H9 (cell line): ENCODE measurements around the gene BRD3OS. TPM values are rescaled to one million over a fixed set of nuclear protein-coding genes. Genes with fewer than 3 reads are reported as not detected.

Experiments used
- DNase-seq: peaks from one replicate; pipeline ENCODE4 v3.0.0-alpha.2; 2017
- H2AFZ ChIP-seq: one replicate; pipeline ENCODE4 v1.6.1; 2013; ENCODE audit warnings: mild to moderate bottlenecking, low read length, control low read depth, moderate library complexity
- H2AK5ac ChIP-seq: 2 replicates; pipeline ENCODE4 v1.6.1; 2013; ENCODE audit warnings: low read length, control low read depth, mixed read lengths; ENCODE audit not compliant: insufficient read length
- H2BK120ac ChIP-seq: one replicate; pipeline ENCODE4 v1.6.1; 2013; ENCODE audit warnings: low read depth, mild to moderate bottlenecking, low read length, control low read depth, inconsistent platforms; ENCODE audit not compliant: poor library complexity, severe bottlenecking
- H2BK12ac ChIP-seq: 2 replicates; pipeline ENCODE4 v1.6.1; 2013; ENCODE audit warnings: low read length, control low read depth, mixed read lengths, low read depth; ENCODE audit not compliant: insufficient read length
- H2BK15ac ChIP-seq: 2 replicates; pipeline ENCODE4 v1.6.1; 2013; ENCODE audit warnings: low read depth, low read length, control low read depth
- H2BK20ac ChIP-seq: one replicate; pipeline ENCODE4 v1.6.1; 2013; ENCODE audit warnings: low read depth, mild to moderate bottlenecking, low read length, control low read depth, inconsistent platforms; ENCODE audit not compliant: poor library complexity, severe bottlenecking
- H2BK5ac ChIP-seq: 2 replicates; pipeline ENCODE4 v1.6.1; 2013; ENCODE audit warnings: low read length, control low read depth, mixed read lengths; ENCODE audit not compliant: insufficient read length
- H3K14ac ChIP-seq: 2 replicates; pipeline ENCODE4 v1.6.1; 2013; ENCODE audit warnings: low read length, control low read depth; ENCODE audit not compliant: insufficient read depth
- H3K18ac ChIP-seq: 2 replicates; pipeline ENCODE4 v1.6.1; 2013; ENCODE audit warnings: low read depth, mild to moderate bottlenecking, mixed read lengths, low read length, control low read depth; ENCODE audit not compliant: insufficient read length
- H3K23ac ChIP-seq: 2 replicates; pipeline ENCODE4 v1.6.1; 2013; ENCODE audit warnings: low read length, control low read depth, mixed read lengths, low read depth; ENCODE audit not compliant: insufficient read length
- H3K23me2 ChIP-seq: 2 replicates; pipeline ENCODE4 v1.6.1; 2013; ENCODE audit warnings: low read depth, mild to moderate bottlenecking, mixed read lengths, low read length, control low read depth; ENCODE audit not compliant: insufficient read length, poor library complexity, severe bottlenecking
- H3K27ac ChIP-seq: 2 replicates; pipeline ENCODE4 v1.5.1; 2013; ENCODE audit warnings: low read length, control low read depth, mixed read lengths, low read depth; ENCODE audit not compliant: insufficient read length
- H3K27me3 ChIP-seq: 2 replicates; pipeline ENCODE4 v1.6.1; 2013; ENCODE audit warnings: low read length, control low read depth, inconsistent platforms; ENCODE audit not compliant: insufficient read depth
- H3K4ac ChIP-seq: 2 replicates; pipeline ENCODE4 v1.6.1; 2013; ENCODE audit warnings: low read depth, mild to moderate bottlenecking, control low read depth, inconsistent platforms, low read length, moderate library complexity
- H3K4me1 ChIP-seq: 2 replicates; pipeline ENCODE4 v1.6.1; 2013; ENCODE audit warnings: low read length, control low read depth, inconsistent platforms; ENCODE audit not compliant: insufficient read depth
- H3K4me2 ChIP-seq: 2 replicates; pipeline ENCODE4 v1.6.1; 2013; ENCODE audit warnings: low read length, control low read depth, mixed read lengths; ENCODE audit not compliant: insufficient read length, insufficient read depth
- H3K56ac ChIP-seq: 2 replicates; pipeline ENCODE4 v1.6.1; 2013; ENCODE audit warnings: low read depth, mild to moderate bottlenecking, mixed read lengths, low read length, control low read depth; ENCODE audit not compliant: insufficient read length
- H3K79me1 ChIP-seq: 2 replicates; pipeline ENCODE4 v1.6.1; 2013; ENCODE audit warnings: low read depth, mild to moderate bottlenecking, moderate library complexity, low read length, control low read depth, inconsistent platforms; ENCODE audit not compliant: insufficient read depth, poor library complexity, severe bottlenecking
- H3K79me2 ChIP-seq: 2 replicates; pipeline ENCODE4 v1.6.1; 2013; ENCODE audit warnings: low read length, control low read depth, inconsistent platforms; ENCODE audit not compliant: insufficient read depth
- H3K9ac ChIP-seq: 2 replicates; pipeline ENCODE4 v1.6.1; 2013; ENCODE audit warnings: low read length, control low read depth, mixed read lengths; ENCODE audit not compliant: insufficient read length; ENCODE audit errors: extremely low read depth
- H3K9me3 ChIP-seq: one replicate; pipeline ENCODE4 v1.6.1; 2013; ENCODE audit warnings: low read depth, low read length, inconsistent platforms; ENCODE audit not compliant: control insufficient read depth
- H3T11ph ChIP-seq: one replicate; pipeline ENCODE4 v1.6.1; 2013; ENCODE audit warnings: mild to moderate bottlenecking, low read length, control low read depth, inconsistent platforms
- H4K20me1 ChIP-seq: one replicate; pipeline ENCODE4 v1.6.1; 2013; ENCODE audit not compliant: control insufficient read depth, insufficient read length, insufficient read depth
- H4K5ac ChIP-seq: 2 replicates; pipeline ENCODE4 v1.6.1; 2013; ENCODE audit warnings: low read depth, mild to moderate bottlenecking, mixed read lengths, low read length, control low read depth; ENCODE audit not compliant: insufficient read length
- H4K8ac ChIP-seq: replicated peaks from 2 replicates; pipeline ENCODE4 v1.6.1; 2013; ENCODE audit warnings: low read length, control low read depth, mixed read lengths, low read depth; ENCODE audit not compliant: insufficient read length
- H4K91ac ChIP-seq: 2 replicates; pipeline ENCODE4 v1.6.1; 2013; ENCODE audit warnings: low read depth, mild to moderate bottlenecking, moderate library complexity, mixed read lengths, low read length, control low read depth; ENCODE audit not compliant: insufficient read length
- H3K27ac Mint-ChIP-seq, 3 experiments: 2 replicates in 2 of 3; 3 replicates in 1 of 3; pipeline ENCODE4 v1.8.0; 2020 to 2021; ENCODE audit warnings: mixed read lengths in 3 of 3, mild to moderate bottlenecking in 1 of 3, moderate library complexity in 1 of 3
- H3K27me3 Mint-ChIP-seq: 2 replicates; pipeline ENCODE4 v1.8.0; 2021; ENCODE audit warnings: low read depth, mild to moderate bottlenecking, moderate library complexity, mixed read lengths
- H3K36me3 Mint-ChIP-seq, 3 experiments: 2 replicates in 2 of 3; 3 replicates in 1 of 3; pipeline ENCODE4 v1.8.0; 2020 to 2021; ENCODE audit warnings: low read depth in 3 of 3, mixed read lengths in 3 of 3; ENCODE audit not compliant: insufficient read depth in 1 of 3
- H3K4me1 Mint-ChIP-seq, 2 experiments: 2 replicates each; pipeline ENCODE4 v1.8.0; 2020; ENCODE audit warnings: mixed read lengths in 2 of 2
- H3K4me3 Mint-ChIP-seq, 2 experiments: 2 replicates in 1 of 2; 3 replicates in 1 of 2; pipeline ENCODE4 v1.8.0; 2020 to 2021; ENCODE audit warnings: mild to moderate bottlenecking in 2 of 2, mixed read lengths in 2 of 2, moderate library complexity in 1 of 2
- H3K9me3 Mint-ChIP-seq, 2 experiments: 2 replicates in 1 of 2; 3 replicates in 1 of 2; pipeline ENCODE4 v1.8.0; 2020; ENCODE audit warnings: mild to moderate bottlenecking in 2 of 2, mixed read lengths in 2 of 2, moderate library complexity in 1 of 2
- WGBS: extraction: QIAGEN DNeasy Blood & Tissue Kit; methylation state at CpG from one replicate; pipeline ENCODE4 v1.1.7; 2013; ENCODE audit warnings: missing lambda C conversion rate, low lambda C conversion rate, mixed read lengths; ENCODE audit not compliant: insufficient read length; ENCODE audit errors: extremely low coverage; 5-methylcytosine and 5-hydroxymethylcytosine counted together
- total RNA-seq: library from RNA; stranded (reverse); gene quantifications from 2 replicates; pipeline ENCODE4 v1.2.1, GENCODE V29; 2021
- TF ChIP-seq, protein P1 (sequence below): fragments of 200-600 bp; sonication (generic); conservative IDR thresholded peaks from 3 replicates; pipeline ENCODE4 v1.8.0; 2021; ENCODE audit warnings: antibody characterized with exemption, mild to moderate bottlenecking

Gene BRD3OS
- total RNA-seq, 1 experiment from 2014 or later = 16.4 TPM

DNA sequence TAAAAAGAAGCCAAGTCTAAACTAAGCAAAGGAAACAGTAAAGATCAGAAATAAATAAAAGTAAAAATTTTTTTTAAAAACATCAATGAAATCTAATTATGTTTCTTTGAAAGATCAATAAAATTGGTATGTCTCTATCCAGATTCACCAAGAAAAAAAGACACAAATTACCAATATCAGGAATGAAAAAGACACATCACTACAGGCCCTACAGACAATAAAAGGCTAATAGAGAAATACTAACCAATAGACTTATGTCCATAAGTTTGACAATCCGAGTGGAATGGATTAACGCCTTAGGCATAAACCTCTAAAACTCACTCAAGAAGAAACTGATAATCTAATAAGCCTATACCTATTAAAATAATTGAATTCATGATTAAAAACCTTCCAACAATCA, 12.4 kb downstream of the BRD3OS start:
- no peak for DNase-seq
- WGBS = no CpG with 5 or more reads among the region's 2 CpGs

More for the DNA sequence above, 12.4 kb downstream of the BRD3OS start:
- H2BK15ac ChIP-seq = no peak overlapping the region
- H3K23me2 ChIP-seq = no peaks in the 10 kb centered on the region
- Mint-ChIP-seq H3K27ac (no peak overlapping the region), H3K9me3 (no peaks in the 10 kb centered on the region), H3K4me3 (no peak overlapping the region), H3K36me3 (peaks cover 43 to 91% (median 83%) of the 10 kb centered on the region in 3 experiments; a peak in 6 of 7 replicates), H3K4me1 (no peaks in the 10 kb centered on the region), H3K27me3 (no peaks in the 10 kb centered on the region; the same call in 1 of the 2 replicates)
- H2AFZ ChIP-seq = no peak overlapping the region
- H2BK120ac ChIP-seq = no peak overlapping the region
- H2BK20ac ChIP-seq = no peak overlapping the region
- no peak overlapping the region for H3K4ac ChIP-seq
- H3K9me3 ChIP-seq = no peaks in the 10 kb centered on the region
- no peaks in the 10 kb centered on the region for H3K79me1 ChIP-seq
- TF ChIP-seq, protein P1, sequence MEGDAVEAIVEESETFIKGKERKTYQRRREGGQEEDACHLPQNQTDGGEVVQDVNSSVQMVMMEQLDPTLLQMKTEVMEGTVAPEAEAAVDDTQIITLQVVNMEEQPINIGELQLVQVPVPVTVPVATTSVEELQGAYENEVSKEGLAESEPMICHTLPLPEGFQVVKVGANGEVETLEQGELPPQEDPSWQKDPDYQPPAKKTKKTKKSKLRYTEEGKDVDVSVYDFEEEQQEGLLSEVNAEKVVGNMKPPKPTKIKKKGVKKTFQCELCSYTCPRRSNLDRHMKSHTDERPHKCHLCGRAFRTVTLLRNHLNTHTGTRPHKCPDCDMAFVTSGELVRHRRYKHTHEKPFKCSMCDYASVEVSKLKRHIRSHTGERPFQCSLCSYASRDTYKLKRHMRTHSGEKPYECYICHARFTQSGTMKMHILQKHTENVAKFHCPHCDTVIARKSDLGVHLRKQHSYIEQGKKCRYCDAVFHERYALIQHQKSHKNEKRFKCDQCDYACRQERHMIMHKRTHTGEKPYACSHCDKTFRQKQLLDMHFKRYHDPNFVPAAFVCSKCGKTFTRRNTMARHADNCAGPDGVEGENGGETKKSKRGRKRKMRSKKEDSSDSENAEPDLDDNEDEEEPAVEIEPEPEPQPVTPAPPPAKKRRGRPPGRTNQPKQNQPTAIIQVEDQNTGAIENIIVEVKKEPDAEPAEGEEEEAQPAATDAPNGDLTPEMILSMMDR = no peak
- no peak overlapping the region for H3K27ac ChIP-seq
- H3K4me2 ChIP-seq = no peak overlapping the region
- H2AK5ac ChIP-seq = no peak overlapping the region
- no peak overlapping the region for H3K56ac ChIP-seq
- H3K9ac ChIP-seq = no peak overlapping the region
- H4K8ac ChIP-seq = no peak overlapping the region
- H3K18ac ChIP-seq = no peak overlapping the region
- H2BK12ac ChIP-seq = no peak overlapping the region
- H3K23ac ChIP-seq = no peak overlapping the region
- no peak overlapping the region for H4K91ac ChIP-seq
- no peak overlapping the region for H3T11ph ChIP-seq
- H4K20me1 ChIP-seq = no peaks in the 10 kb centered on the region
- H3K27me3 ChIP-seq = no peaks in the 10 kb centered on the region
- H3K4me1 ChIP-seq = no peaks in the 10 kb centered on the region
- H2BK5ac ChIP-seq = no peak overlapping the region
- H3K14ac ChIP-seq = no peak overlapping the region
- H4K5ac ChIP-seq = no peak overlapping the region
- no peaks in the 10 kb centered on the region for H3K79me2 ChIP-seq
